ENCODE measurements around the gene P4HTM.
A peak's percentile ranks its signal among the peaks of the same experiment; 100 is the strongest.

Gene P4HTM

GRCh38 chr3:49025793-49026520 lies 35.9 kb downstream of the P4HTM start:
- no peak for DNase-seq

GRCh38 chr3:49026536-49026935 lies 36.5 kb downstream of the P4HTM start:
- no peak for DNase-seq

- DNase-seq = no peak
These were observed 37.6 kb downstream of the P4HTM start for GRCh38 chr3:49027634-49028033.

GRCh38 chr3:49028298-49028672 lies 38.2 kb downstream of the P4HTM start:
- DNase-seq = no peak

DNA sequence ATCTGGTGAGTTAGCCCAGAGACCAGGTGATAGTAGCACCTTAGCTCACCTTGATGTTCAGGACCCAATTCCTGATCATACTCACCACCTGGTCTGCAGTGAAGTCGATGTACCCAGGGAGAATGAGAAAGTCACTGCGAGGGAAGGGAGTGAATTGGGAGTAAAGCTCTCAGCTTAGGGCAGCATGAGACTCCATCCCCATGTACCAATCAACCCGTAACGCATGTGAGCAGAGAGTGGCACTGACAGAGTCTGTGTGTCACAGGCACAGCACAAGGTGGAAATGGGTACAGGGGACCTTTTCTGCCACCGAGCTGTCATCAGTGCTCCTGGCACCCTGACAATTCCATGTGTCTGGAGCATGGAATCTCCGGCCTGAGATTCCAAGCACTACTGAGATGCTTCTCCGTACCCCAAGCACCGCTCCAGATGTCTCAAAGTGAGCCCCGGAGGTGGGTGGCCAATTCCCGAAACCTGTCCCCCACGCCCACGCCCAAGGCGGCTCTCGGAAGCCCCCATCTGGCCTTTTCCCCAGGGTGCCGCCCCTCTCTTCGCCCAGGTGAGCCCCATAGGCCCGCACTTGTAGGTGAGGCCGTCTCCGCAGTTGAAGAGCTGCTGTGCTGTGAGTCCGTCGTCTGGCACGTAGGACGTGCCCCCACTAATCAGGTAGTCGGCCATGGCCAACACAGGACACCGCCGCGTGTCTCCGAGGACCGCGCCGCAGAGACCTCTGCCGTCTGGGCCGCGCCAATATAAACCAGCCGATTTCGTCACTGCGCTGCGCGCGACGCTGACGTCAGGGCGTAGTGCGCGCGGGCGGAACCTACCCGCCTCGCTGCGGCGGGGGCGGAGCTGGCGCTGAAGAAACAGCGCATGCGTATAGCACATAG lies 38.9 kb downstream of the P4HTM start, which contains the start of gene IMPDH2:
Gene IMPDH2 (minus strand): TSS at position 726 of the 890 bp plus-strand sequence. CDS start 48 bp downstream, at position 678.
- peak; percentile 88 for DNase-seq

GRCh38 chr3:49029563-49029884 lies 39.5 kb downstream of the P4HTM start:
- no peak for DNase-seq

DNA sequence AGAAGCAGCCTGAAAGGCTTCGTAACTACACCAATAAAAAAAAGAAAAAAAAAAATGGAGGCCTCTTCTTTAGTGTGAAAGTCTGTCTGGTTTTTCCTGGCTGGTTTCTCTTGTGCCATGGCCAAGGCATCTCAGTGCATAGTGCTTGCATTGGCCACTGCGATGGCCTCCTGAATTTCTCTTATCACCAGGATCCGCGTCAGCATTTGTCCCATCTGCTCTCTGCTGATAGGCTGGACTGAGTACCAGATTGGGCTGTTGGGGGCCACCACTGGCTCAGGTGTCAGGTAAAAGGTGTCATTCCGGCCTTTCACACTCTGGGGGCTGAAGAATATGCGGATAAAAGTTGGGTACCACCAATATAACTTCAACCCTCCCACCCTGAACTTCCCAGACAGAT lies 40.3 kb downstream of the P4HTM start:
- no peak for DNase-seq

DNA sequence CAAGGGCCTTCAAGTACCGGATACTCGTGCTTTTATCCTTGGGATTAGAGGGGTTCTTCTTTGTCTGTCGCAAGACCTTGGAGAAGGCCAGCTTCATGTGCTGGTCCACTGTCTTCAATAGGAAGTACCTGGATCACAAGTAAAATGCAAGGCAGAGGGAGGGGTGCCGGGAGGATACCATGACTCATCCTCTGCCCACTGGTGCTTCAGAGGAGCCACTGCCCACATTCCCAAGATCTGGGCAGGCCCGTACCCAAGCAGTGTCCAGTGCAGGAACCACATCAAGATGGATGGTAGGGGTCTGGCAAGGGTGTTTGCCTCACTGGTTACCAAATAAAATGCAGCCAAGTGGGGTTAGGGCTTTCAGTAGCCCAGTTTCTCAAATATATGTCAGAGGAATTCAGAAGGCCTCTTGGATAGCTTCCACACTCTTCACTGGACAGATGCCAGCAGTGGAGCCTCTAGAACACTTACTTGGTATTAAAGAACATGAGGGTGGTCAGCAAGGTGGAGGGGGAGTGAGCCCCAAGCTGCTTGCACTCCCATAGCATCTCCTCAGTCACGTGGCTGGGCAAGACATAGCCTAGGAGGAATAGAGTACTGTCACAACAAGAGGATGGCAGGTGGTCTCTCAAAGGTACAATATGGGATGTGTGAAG lies 42.7 kb downstream of the P4HTM start:
- DNase-seq = no peak

DNA sequence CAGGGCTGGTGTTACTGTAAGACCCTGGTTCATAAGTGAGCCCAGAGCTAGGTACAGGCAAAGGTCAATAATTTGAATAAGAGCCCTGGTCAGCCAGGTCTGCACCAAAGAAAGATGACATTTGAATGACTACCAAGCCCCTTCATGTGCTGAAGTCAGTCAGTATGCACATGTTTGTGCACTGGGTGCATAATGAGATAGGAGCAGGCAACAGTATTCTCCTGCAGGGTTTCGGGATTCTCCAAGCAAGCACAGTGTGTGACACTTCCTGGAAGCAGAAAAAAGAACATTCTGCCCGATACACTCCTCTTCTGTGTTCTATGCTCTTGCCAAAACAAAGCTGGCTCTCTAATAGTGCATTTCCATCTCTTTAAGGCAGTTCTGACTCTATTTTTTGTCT lies 44.6 kb downstream of the P4HTM start:
- DNase-seq = no peak

- DNase-seq = no peak
These were observed 45.2 kb downstream of the P4HTM start for GRCh38 chr3:49035281-49035680.

- no peak for DNase-seq
These were observed 63.5 kb downstream of the P4HTM start for GRCh38 chr3:49053543-49053942.

DNA sequence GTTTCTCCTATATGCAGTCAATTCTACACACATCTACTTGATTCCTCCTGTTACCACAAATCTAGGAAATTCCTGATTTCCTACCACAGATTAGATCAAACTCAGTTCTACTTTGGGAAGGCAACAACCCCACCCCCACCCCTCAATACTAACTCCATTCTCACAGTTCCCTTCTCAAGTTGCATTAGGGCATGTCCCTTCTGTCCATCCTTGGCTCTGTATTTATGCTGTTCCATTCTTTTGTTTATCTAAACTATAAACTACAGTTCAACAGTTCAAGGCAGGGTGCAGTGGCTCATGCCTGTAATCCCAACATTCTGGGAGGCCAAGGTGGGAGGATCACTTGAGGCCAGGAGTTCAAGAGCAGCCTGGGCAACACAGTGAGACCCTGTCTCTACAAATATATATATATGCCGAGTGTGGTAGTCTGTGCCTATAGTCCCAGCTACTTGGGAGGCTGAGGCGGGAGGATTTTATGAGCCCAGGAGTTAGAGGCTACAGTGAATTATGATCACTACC lies 64.4 kb downstream of the P4HTM start:
- no peak for DNase-seq
